Activated CD4-positive, alpha-beta T cell treated with anti-CD3 and anti-CD28 coated beads, Interleukin-2, amount 50 U/mL, for 48 hours (primary cell): Measurements from ENCODE around the gene CLTC.

Experiments used
- DNase-seq, 2 experiments: peaks; one replicate each; pipeline ENCODE4 v3.0.0-alpha.2; 2020

CLTC gene

DNA sequence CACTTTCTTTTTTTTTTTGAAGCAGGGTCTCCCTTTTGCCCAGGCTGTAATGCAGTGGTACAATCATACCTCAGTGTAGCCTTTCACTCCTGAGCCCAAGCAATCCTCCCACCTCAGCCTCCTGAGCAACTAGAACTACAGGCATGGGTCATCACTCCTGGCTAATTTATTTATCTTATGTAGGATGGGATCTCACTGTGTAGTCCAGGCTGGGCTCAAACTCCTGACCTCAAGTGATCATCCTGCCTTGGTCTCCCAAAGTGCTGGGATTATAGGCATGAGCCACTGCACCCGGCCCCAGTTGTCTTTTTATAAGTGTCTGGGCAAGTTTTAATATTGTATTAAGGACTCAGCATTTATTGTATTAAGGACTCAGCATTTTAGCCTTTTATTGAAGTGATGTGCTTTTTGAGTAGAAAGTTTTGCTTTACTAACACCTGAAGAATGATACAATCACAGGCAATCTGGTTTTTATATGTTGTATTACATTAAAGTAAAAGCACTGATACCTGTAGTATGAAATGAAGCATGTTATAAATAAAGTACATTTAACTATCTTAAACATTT lies 110.7 kb downstream of the CLTC start:
- no peak for DNase-seq

DNA sequence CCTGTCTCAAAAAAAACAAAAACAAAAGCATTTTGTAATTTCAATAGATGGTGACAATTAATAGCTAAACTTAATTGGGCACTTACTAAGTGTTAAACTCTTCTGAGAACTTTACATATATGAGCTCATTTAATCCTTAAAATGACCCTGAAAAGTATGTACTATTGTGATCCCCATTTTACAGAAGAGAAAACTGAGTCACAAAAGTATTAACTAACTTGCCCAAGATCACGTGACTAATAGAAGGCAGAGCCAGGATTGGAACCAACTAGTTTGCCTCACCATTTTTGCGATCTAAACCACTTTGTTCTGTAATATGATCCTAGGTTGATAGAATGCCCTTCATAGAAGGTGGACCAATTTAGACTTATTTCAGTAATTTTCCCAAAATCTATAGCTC lies 114.0 kb downstream of the CLTC start:
- no peak for DNase-seq

- no peak for DNase-seq
Observed at GRCh38 chr17:59734226-59734625, 114.5 kb downstream of the CLTC start.

- no peak for DNase-seq
Observed at GRCh38 chr17:59737324-59737723, 117.6 kb downstream of the CLTC start.

DNA sequence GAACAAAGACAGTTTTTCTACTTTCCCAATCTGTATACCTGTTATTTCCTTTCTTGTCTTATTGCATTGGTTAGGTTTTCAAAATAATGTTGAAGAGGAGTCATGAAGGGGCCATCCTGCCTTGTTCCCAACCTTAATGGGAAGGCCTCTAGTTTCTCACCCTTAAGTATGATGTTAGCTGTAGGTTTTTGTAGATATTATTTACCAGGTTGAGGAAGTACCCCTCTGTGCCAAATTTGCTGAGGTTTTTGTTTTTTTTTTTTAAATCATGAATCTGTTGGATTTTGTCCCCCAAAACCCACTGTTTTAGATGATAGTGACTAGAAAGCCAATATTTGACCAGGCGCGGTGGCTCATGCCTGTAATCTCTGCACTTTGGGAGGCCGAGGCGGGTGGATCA lies 124.1 kb downstream of the CLTC start:
- DNase-seq, result no peak

DNA sequence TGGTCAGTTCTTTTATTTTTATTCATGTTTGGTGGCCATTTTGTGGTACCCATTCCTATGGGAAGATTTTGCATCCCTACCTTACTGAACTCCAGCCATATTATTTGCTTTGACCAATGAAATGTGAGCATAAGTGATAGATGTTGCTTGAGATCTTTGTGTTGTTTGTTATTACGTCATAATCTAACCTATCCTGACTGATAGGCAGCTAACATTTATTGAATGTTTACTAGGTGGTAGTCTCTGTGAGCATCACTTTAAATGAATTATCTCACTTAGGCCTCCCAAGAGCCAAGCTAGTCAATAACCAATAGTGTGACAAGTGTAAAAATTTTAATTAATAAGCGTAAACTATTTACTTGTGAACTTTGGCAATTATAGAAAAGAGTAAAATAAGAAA lies 125.3 kb downstream of the CLTC start:
- no peak for DNase-seq
